ENCODE measurements around the gene SNX8.
A peak's percentile ranks its signal among the peaks of the same experiment; 100 is the strongest.

The SNX8 gene

DNA sequence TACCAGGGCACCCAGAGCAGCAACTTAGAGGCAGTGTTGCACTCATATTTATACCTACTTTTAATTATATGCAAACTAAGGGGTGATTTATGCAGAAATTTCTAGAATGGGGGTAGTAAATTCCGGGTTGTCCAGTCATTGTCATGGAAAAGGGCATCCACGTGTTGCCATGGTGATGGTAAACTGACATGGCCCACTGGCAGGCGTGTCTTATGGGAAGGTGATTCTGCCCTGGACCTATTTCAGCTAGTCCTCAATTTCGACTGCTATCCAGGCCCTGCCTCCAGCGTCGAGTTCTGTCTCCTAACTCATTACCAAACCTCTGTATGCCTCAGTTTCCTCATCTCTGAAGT is 12.8 kb downstream of the SNX8 start:
- TF ChIP-seq, protein P1, sequence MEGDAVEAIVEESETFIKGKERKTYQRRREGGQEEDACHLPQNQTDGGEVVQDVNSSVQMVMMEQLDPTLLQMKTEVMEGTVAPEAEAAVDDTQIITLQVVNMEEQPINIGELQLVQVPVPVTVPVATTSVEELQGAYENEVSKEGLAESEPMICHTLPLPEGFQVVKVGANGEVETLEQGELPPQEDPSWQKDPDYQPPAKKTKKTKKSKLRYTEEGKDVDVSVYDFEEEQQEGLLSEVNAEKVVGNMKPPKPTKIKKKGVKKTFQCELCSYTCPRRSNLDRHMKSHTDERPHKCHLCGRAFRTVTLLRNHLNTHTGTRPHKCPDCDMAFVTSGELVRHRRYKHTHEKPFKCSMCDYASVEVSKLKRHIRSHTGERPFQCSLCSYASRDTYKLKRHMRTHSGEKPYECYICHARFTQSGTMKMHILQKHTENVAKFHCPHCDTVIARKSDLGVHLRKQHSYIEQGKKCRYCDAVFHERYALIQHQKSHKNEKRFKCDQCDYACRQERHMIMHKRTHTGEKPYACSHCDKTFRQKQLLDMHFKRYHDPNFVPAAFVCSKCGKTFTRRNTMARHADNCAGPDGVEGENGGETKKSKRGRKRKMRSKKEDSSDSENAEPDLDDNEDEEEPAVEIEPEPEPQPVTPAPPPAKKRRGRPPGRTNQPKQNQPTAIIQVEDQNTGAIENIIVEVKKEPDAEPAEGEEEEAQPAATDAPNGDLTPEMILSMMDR (IDR thresholded peaks at IDR 0.05; ENCODE audit: low read depth, low read length, missing control alignments) = no peak
- H3K4me3 ChIP-seq (replicated peaks; ENCODE audit: low read depth, low read length) = no peak overlapping the region
- DNase-seq (ENCODE audit: extremely low read depth, low read depth) = no peak

DNA sequence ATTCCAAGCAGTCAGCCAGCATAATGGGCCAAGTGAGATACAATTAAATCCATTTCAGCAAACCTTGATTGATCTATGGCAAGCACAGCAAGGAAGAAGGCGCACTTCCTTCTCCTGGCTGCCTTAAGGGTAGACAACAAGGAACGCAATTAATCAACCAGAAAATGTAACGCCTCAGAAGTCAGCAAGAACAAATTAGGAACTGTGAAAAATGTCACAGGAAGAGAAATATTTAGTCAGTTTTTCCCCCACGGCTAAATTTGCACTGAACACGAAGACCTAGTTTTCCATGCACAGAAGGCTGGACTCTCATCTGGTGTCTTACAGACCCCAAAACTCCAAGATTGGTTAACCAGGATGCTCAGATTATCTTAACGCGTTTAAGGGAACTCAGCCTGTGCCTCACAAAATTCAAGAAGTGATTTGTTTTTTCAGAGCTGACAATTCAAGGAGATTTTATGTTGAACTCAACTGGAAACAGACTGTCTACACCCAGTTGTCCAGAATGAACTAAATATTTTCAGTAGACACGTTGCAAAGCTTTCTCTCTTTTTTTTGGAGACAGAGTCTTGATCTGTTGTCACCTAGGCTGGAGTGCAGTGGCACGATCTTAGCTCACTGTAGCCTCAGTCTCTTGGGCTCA is 14.2 kb downstream of the SNX8 start:
- H3K4me3 ChIP-seq (replicated peaks; ENCODE audit: low read depth, low read length) = no peak overlapping the region
- DNase-seq (ENCODE audit: extremely low read depth, low read depth) = no peak

DNA sequence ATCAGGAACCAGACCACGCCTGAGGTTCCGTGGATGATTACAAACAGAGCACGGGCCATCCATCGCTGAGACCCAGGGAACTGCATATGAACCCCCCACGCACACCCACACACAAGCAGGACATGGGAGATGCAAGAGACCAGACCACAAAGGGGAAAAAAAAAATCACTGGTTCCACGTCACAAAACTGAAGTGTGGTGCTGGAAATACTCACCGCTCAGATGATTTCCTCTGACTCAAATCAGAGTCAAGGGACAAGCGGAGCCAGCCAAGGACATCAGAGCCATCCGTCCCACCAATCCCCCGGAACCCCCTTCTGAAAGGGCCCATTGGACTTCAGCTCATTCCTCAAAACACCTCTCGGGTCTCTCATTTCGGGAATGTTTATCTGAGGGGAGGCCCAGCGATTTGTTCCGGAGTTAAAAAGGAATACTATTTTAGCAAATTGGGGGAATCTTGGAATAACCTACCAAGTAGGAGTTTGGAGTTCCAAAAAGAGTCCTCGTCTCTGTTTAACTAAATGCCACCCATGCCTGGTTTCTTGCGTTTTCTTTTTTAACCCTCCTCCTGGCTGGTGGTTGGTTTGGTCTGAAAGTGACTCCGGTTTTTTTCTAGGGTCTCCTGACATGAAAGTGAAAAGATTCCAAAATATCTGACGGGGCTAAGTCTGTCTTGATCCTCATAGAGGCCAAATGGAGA is 15.0 kb downstream of the SNX8 start:
- no peak for DNase-seq (ENCODE audit: extremely low read depth, low read depth)
- TF ChIP-seq, protein P1 (IDR thresholded peaks at IDR 0.05; ENCODE audit: low read depth, low read length, missing control alignments) = no peak
- peak overlapping the region; percentile 27 for H3K4me3 ChIP-seq (replicated peaks; ENCODE audit: low read depth, low read length)

More for the DNA sequence above, 14.2 kb downstream of the SNX8 start:
- TF ChIP-seq, protein P1 (IDR thresholded peaks at IDR 0.05; ENCODE audit: low read depth, low read length, missing control alignments) = no peak

DNA sequence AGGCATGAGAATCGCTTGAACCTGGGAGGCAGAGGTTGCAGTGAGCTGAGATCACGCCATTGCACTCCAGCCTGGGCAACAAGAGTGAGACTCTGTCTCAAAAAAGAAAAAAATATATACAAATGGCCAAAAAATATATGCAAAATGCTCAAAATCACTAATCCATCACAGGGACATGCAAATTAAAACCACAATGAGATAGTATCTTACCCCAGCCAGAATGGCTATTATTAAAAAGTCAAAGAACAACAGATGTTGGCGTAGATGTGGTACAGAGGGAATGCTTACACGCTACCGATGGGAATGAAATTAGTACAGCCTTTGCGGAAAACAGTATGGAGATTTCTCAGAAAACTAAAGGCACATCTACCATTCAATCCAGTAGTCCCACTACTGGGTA is 17.4 kb downstream of the SNX8 start:
- no peak for DNase-seq (ENCODE audit: extremely low read depth, low read depth)
- TF ChIP-seq, protein P1 (IDR thresholded peaks at IDR 0.05; ENCODE audit: low read depth, low read length, missing control alignments) = no peak

DNA sequence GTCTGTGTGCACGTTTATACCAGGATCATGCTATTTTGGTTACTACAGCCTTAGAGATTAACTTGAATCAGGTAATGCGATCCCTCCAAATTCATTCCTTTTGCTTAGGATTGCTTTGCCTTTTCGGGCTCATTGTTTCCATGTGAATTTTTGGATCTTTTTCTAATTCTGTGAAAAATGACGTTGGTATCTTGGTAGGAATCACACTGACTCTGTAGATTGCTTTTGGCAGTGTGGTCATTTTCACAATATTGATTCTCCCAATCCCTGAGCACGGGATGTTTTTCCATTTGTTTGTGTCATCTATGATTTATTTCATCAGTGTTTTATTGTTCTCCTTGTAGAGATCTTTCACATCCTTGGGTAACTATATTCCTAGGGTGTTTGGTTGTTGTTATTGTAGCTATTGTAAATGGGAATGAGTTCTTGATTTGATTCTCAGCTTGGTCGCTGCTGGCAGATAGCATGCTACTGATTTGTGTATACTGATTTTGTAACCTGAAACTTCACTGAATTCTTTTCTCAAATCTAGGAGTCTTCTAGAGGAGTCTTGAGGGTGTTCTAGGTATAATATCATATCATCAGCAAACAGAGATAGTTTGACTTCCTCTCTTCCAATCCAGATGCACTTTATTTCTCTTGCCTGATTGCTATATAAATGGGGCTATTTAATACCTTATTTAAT is 18.2 kb downstream of the SNX8 start:
- DNase-seq (ENCODE audit: extremely low read depth, low read depth) = no peak
- no peak overlapping the region for H3K4me3 ChIP-seq (replicated peaks; ENCODE audit: low read depth, low read length)

More for the DNA sequence above, 17.4 kb downstream of the SNX8 start:
- H3K4me3 ChIP-seq (replicated peaks; ENCODE audit: low read depth, low read length) = no peak overlapping the region

DNA sequence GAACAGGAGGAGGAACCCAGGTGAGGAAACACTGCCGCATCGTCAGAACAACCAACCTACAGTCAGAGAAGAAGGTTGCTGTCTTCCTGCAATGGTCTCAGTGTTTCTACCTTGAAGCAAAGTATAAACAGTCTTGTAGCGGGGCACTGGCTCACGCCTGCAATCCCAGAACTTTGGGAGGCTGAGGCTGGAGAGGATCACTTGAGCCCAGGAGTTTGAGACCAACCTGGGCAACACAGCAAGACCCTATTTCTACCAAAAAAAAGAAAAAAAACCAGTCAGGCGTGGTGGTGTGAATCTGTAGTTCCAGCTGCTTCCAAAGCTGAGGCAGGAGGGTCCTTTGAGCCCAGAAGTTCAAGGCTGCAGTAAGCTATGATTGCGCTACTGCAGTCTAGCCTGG is 23.4 kb downstream of the SNX8 start:
- TF ChIP-seq, protein P1 (IDR thresholded peaks at IDR 0.05; ENCODE audit: low read depth, low read length, missing control alignments) = no peak
- no peak overlapping the region for H3K4me3 ChIP-seq (replicated peaks; ENCODE audit: low read depth, low read length)
- no peak for DNase-seq (ENCODE audit: extremely low read depth, low read depth)

More for the DNA sequence above, 18.2 kb downstream of the SNX8 start:
- TF ChIP-seq, protein P1 (IDR thresholded peaks at IDR 0.05; ENCODE audit: low read depth, low read length, missing control alignments) = no peak

All from HFF-Myc (cell line).